Activated T-helper 1 cell treated with anti-CD3 and anti-CD28 coated beads, Interleukin-12 subunit alpha, Interleukin-12 subunit beta, Interleukin-2, Interleukin-4 antibody, amounts not matched to agents 30 ng/mL and 10 ng/mL and 1 ng/mL, durations not matched to agents 14 hours and 24 hours and 36 hours (primary cell): ENCODE results near the gene CHMP2B. TPM values are rescaled to one million over a fixed set of nuclear protein-coding genes. Genes with fewer than 3 reads are reported as not detected.
"Not testable (repeated sequence)": the region's sequence is repeated elsewhere in the genome, so short reads cannot be mapped to it uniquely, and the experiment has no call there.

ENCODE experiments used
- DNase-seq: peaks from one replicate; pipeline ENCODE4 v3.0.0; 2021; ENCODE audit warnings: low spot score
- H3K27ac Mint-ChIP-seq: one replicate; pipeline ENCODE4 v1.8.0; 2021; ENCODE audit warnings: mild to moderate bottlenecking, mixed read lengths
- H3K27me3 Mint-ChIP-seq: one replicate; pipeline ENCODE4 v1.8.0; 2022; ENCODE audit warnings: mild to moderate bottlenecking, moderate library complexity, mixed read lengths; ENCODE audit not compliant: insufficient read depth
- H3K36me3 Mint-ChIP-seq: one replicate; pipeline ENCODE4 v1.8.0; 2021; ENCODE audit warnings: low read depth, mixed read lengths
- H3K4me1 Mint-ChIP-seq: one replicate; pipeline ENCODE4 v1.8.0; 2021; ENCODE audit warnings: low read depth, mixed read lengths
- H3K4me3 Mint-ChIP-seq: one replicate; pipeline ENCODE4 v1.8.0; 2021; ENCODE audit warnings: mild to moderate bottlenecking, moderate library complexity, mixed read lengths
- H3K9me3 Mint-ChIP-seq: one replicate; pipeline ENCODE4 v1.8.0; 2021; ENCODE audit warnings: mixed read lengths
- intact Hi-C: fragments of 100-400 bp; cut with micrococcal nuclease; formaldehyde crosslinking; loops from one replicate; pipeline ENCODE4 v1.15.1; 2024
- total RNA-seq: library from RNA; stranded (reverse); gene quantifications from 2 replicates; pipeline ENCODE4 v1.2.3, GENCODE V29; 2022

The CHMP2B gene
- total RNA-seq, 1 donor from 2014 or later, result 28.2 TPM

GRCh38 chr3:87246662-87247429, 19.7 kb downstream of the CHMP2B start:
- Mint-ChIP-seq H3K36me3 (peaks cover 15% of the 10 kb centered on the region), H3K9me3 (no peaks in the 10 kb centered on the region), H3K27me3 (no peaks in the 10 kb centered on the region), H3K27ac (no peak overlapping the region), H3K4me1 (peaks cover 7% of the 10 kb centered on the region), H3K4me3 (no peak overlapping the region)
- no peak for DNase-seq
- intact Hi-C loops, result no loop called here

- no peaks in the 10 kb centered on the region for H3K27me3 Mint-ChIP-seq
- DNase-seq, result no peak
- H3K27ac Mint-ChIP-seq, result no peak overlapping the region
- H3K4me3 Mint-ChIP-seq, result no peak overlapping the region
- H3K9me3 Mint-ChIP-seq, result no peaks in the 10 kb centered on the region
- peaks cover 7% of the 10 kb centered on the region for H3K4me1 Mint-ChIP-seq
- intact Hi-C loops, result no loop called here
- H3K36me3 Mint-ChIP-seq, result peaks cover 15% of the 10 kb centered on the region
These were observed 20.3 kb downstream of the CHMP2B start for GRCh38 chr3:87247430-87247773.

GRCh38 chr3:87248231-87248630, 21.1 kb downstream of the CHMP2B start:
- H3K9me3 Mint-ChIP-seq, H3K27ac Mint-ChIP-seq, intact Hi-C loops, H3K27me3 Mint-ChIP-seq, H3K4me1 Mint-ChIP-seq, DNase-seq, H3K4me3 Mint-ChIP-seq: not testable (repeated sequence)
- peaks cover 15% of the 10 kb centered on the region for H3K36me3 Mint-ChIP-seq

- H3K27ac Mint-ChIP-seq, result no peak overlapping the region
- H3K4me3 Mint-ChIP-seq, result no peak overlapping the region
- H3K4me1 Mint-ChIP-seq, result peaks cover 7% of the 10 kb centered on the region
- peaks cover 21% of the 10 kb centered on the region for H3K36me3 Mint-ChIP-seq
- H3K27me3 Mint-ChIP-seq, result no peaks in the 10 kb centered on the region
- DNase-seq, result no peak
- H3K9me3 Mint-ChIP-seq, result no peaks in the 10 kb centered on the region
- intact Hi-C loops, result no loop called here
These were observed 21.7 kb downstream of the CHMP2B start for GRCh38 chr3:87248831-87249230.

- DNase-seq, result no peak
- H3K27ac Mint-ChIP-seq, result no peak overlapping the region
- H3K4me1 Mint-ChIP-seq, result peaks cover 7% of the 10 kb centered on the region
- intact Hi-C loops, result no loop called here
- peaks cover 27% of the 10 kb centered on the region for H3K36me3 Mint-ChIP-seq
- H3K27me3 Mint-ChIP-seq, result no peaks in the 10 kb centered on the region
- H3K4me3 Mint-ChIP-seq, result no peak overlapping the region
- H3K9me3 Mint-ChIP-seq, result no peaks in the 10 kb centered on the region
These were observed 22.9 kb downstream of the CHMP2B start for GRCh38 chr3:87250009-87250408.

GRCh38 chr3:87260270-87260669, 33.2 kb downstream of the CHMP2B start:
- H3K36me3 Mint-ChIP-seq, result no peaks in the 10 kb centered on the region
- H3K27ac Mint-ChIP-seq, result no peak overlapping the region
- no peak overlapping the region for H3K4me3 Mint-ChIP-seq
- intact Hi-C loops, result loop anchor here (1.0 to 5.0 kb wide), 4 partner anchors 37 to 742 kb away; no protein-coding TSS in a partner anchor
- peaks cover 7% of the 10 kb centered on the region for H3K4me1 Mint-ChIP-seq
- peaks cover 8% of the 10 kb centered on the region for H3K27me3 Mint-ChIP-seq
- no peak for DNase-seq
- H3K9me3 Mint-ChIP-seq, result no peaks in the 10 kb centered on the region

- Mint-ChIP-seq H3K4me1 (peaks cover 7% of the 10 kb centered on the region), H3K27ac (no peak overlapping the region), H3K27me3 (peaks cover 8% of the 10 kb centered on the region), H3K9me3 (no peaks in the 10 kb centered on the region), H3K36me3 (no peaks in the 10 kb centered on the region), H3K4me3 (no peak overlapping the region)
- intact Hi-C loops, result loop anchor here (2.0 to 5.0 kb wide), 3 partner anchors 35 to 740 kb away; no protein-coding TSS in a partner anchor
- DNase-seq, result no peak
These were observed 34.8 kb downstream of the CHMP2B start for GRCh38 chr3:87261925-87262324.

- H3K9me3 Mint-ChIP-seq, result no peaks in the 10 kb centered on the region
- DNase-seq, result no peak
- H3K27me3 Mint-ChIP-seq, result peaks cover 7% of the 10 kb centered on the region
- H3K36me3 Mint-ChIP-seq, result peaks cover 1% of the 10 kb centered on the region
- H3K4me3 Mint-ChIP-seq, result peak overlapping the region; percentile 51
- peaks cover 56% of the 10 kb centered on the region for H3K4me1 Mint-ChIP-seq
- H3K27ac Mint-ChIP-seq, result peak overlapping the region; percentile 25
- intact Hi-C loops, result no loop called here
These were observed 41.0 kb downstream of the CHMP2B start for GRCh38 chr3:87267953-87268645.

- Mint-ChIP-seq H3K4me1 (peaks cover 60% of the 10 kb centered on the region), H3K27me3 (peaks cover 7% of the 10 kb centered on the region), H3K4me3 (no peak overlapping the region), H3K27ac (no peak overlapping the region), H3K36me3 (peaks cover 1% of the 10 kb centered on the region), H3K9me3 (no peaks in the 10 kb centered on the region)
- intact Hi-C loops, result no loop called here
- no peak for DNase-seq
These were observed 41.6 kb downstream of the CHMP2B start for GRCh38 chr3:87268646-87269211.

- Mint-ChIP-seq H3K4me1 (peaks cover 60% of the 10 kb centered on the region), H3K27me3 (peaks cover under 1% of the 10 kb centered on the region), H3K4me3 (no peak overlapping the region), H3K9me3 (no peaks in the 10 kb centered on the region), H3K36me3 (peaks cover 1% of the 10 kb centered on the region), H3K27ac (no peak overlapping the region)
- DNase-seq, result no peak
- intact Hi-C loops, result loop anchor here (5.0 kb wide), 1 partner anchor 883 kb away; no protein-coding TSS in a partner anchor
These were observed 42.6 kb downstream of the CHMP2B start for GRCh38 chr3:87269723-87270122.

- H3K4me3 Mint-ChIP-seq, result peak overlapping the region; percentile 37
- H3K4me1 Mint-ChIP-seq, result peaks cover 60% of the 10 kb centered on the region
- no peaks in the 10 kb centered on the region for H3K27me3 Mint-ChIP-seq
- peak overlapping the region; percentile 34 for H3K27ac Mint-ChIP-seq
- no peaks in the 10 kb centered on the region for H3K9me3 Mint-ChIP-seq
- intact Hi-C loops, result loop anchor here (5.0 kb wide), 1 partner anchor 881 kb away; no protein-coding TSS in a partner anchor
- DNase-seq, result no peak
- peaks cover 1% of the 10 kb centered on the region for H3K36me3 Mint-ChIP-seq
These were observed 44.0 kb downstream of the CHMP2B start for GRCh38 chr3:87270908-87271700.

GRCh38 chr3:87272718-87273341, 45.7 kb downstream of the CHMP2B start:
- DNase-seq, result no peak
- H3K27ac Mint-ChIP-seq, result no peak overlapping the region
- H3K4me1 Mint-ChIP-seq, result peaks cover 51% of the 10 kb centered on the region
- H3K4me3 Mint-ChIP-seq, result no peak overlapping the region
- intact Hi-C loops, result loop anchor here (1.0 to 5.0 kb wide), 2 partner anchors 60 to 879 kb away; no protein-coding TSS in a partner anchor
- H3K27me3 Mint-ChIP-seq, result peaks cover 2% of the 10 kb centered on the region
- H3K36me3 Mint-ChIP-seq, result peaks cover 1% of the 10 kb centered on the region
- no peaks in the 10 kb centered on the region for H3K9me3 Mint-ChIP-seq
